Measurements from ENCODE around the gene DENND5A.

DNA sequence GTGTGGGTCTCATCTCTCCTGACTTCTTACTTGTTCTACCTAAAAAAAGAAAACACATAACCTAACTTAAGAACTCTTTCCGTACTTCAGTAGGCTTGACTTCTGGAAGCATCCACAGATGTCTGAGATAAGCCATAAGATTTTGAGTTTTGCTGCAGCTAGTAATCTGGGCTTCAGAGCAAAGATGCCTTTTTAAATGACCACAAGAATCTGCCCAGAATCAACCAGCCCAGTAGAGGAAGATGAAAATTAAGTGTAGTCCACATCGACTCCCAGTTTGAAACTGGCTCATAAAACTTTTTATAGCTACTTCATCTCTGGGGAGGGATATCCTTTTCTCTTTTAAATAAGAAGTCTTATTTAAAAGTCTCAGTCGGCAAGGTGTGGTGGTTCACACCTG lies 10.7 kb downstream of the DENND5A start:
- TF ChIP-seq POLR2A (IDR thresholded peaks at IDR 0.05) = no peak
- TF ChIP-seq, protein P1, sequence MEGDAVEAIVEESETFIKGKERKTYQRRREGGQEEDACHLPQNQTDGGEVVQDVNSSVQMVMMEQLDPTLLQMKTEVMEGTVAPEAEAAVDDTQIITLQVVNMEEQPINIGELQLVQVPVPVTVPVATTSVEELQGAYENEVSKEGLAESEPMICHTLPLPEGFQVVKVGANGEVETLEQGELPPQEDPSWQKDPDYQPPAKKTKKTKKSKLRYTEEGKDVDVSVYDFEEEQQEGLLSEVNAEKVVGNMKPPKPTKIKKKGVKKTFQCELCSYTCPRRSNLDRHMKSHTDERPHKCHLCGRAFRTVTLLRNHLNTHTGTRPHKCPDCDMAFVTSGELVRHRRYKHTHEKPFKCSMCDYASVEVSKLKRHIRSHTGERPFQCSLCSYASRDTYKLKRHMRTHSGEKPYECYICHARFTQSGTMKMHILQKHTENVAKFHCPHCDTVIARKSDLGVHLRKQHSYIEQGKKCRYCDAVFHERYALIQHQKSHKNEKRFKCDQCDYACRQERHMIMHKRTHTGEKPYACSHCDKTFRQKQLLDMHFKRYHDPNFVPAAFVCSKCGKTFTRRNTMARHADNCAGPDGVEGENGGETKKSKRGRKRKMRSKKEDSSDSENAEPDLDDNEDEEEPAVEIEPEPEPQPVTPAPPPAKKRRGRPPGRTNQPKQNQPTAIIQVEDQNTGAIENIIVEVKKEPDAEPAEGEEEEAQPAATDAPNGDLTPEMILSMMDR (IDR thresholded peaks at IDR 0.05) = no peak
- no peak for TF ChIP-seq POLR2AphosphoS5 (IDR thresholded peaks at IDR 0.05)
